NCI-H1105 (cell line): ENCODE data around the gene TBX19.
"Not testable (repeated sequence)": the region's sequence is repeated elsewhere in the genome, so short reads cannot be mapped to it uniquely, and the experiment has no call there.

Source experiments
- DNase-seq: peaks from one replicate; lab custom pipeline; 2025; lab: John Stamatoyannopoulos, UW

The TBX19 gene

GRCh38 chr1:168320149-168320548 lies 39.5 kb downstream of the TBX19 start:
- DNase-seq: no peak

- no peak for DNase-seq
Observed at GRCh38 chr1:168320800-168321450, 40.2 kb downstream of the TBX19 start.

- DNase-seq: peak; percentile 39
Observed at GRCh38 chr1:168321945-168322344, 41.3 kb downstream of the TBX19 start.

GRCh38 chr1:168324745-168325425 lies 44.2 kb downstream of the TBX19 start:
- no peak for DNase-seq

- no peak for DNase-seq
Observed at GRCh38 chr1:168328731-168329364, 48.2 kb downstream of the TBX19 start.

GRCh38 chr1:168330285-168330684 lies 49.6 kb downstream of the TBX19 start:
- no peak for DNase-seq

- no peak for DNase-seq
Observed at GRCh38 chr1:168331569-168331968, 50.9 kb downstream of the TBX19 start.

GRCh38 chr1:168333562-168334276 lies 53.0 kb downstream of the TBX19 start:
- no peak for DNase-seq

- DNase-seq: no peak
Observed at GRCh38 chr1:168335500-168335899, 54.8 kb downstream of the TBX19 start.

GRCh38 chr1:168338589-168339503 lies 58.2 kb downstream of the TBX19 start:
- DNase-seq: no peak

- no peak for DNase-seq
Observed at GRCh38 chr1:168340781-168341482, 60.3 kb downstream of the TBX19 start.

GRCh38 chr1:168341483-168341975 lies 60.9 kb downstream of the TBX19 start:
- no peak for DNase-seq

GRCh38 chr1:168342572-168343280 lies 62.0 kb downstream of the TBX19 start:
- DNase-seq: peak; percentile 63

GRCh38 chr1:168343566-168343965 lies 62.9 kb downstream of the TBX19 start:
- no peak for DNase-seq

GRCh38 chr1:168344517-168344916 lies 63.8 kb downstream of the TBX19 start:
- no peak for DNase-seq

- DNase-seq: no peak
Observed at GRCh38 chr1:168345939-168346338, 65.3 kb downstream of the TBX19 start.

GRCh38 chr1:168347630-168348029 lies 67.0 kb downstream of the TBX19 start:
- DNase-seq: no peak

GRCh38 chr1:168348146-168348709 lies 67.6 kb downstream of the TBX19 start:
- DNase-seq: no peak

- DNase-seq: not testable (repeated sequence)
Observed at GRCh38 chr1:168354335-168355269, 73.9 kb downstream of the TBX19 start.
